GM21526 (cell line): ENCODE measurements around the gene SP140.
A peak's percentile ranks its signal among the peaks of the same experiment; 100 is the strongest.

Experiments
- ATAC-seq: cut with Tn5 transposase; IDR thresholded peaks from one replicate; pipeline ENCODE4 v1.9.1; 2021; ENCODE audit warnings: moderate library complexity; ENCODE audit not compliant: unreplicated experiment, low FRiP score

The SP140 gene

GRCh38 chr2:230225486-230225885 lies at the start of gene SP140:
Gene SP140, plus strand, starts transcription at chr2:230225736. Its CDS starts 109 bp downstream, at chr2:230225845.
- ATAC-seq, result peak; percentile 65

DNA sequence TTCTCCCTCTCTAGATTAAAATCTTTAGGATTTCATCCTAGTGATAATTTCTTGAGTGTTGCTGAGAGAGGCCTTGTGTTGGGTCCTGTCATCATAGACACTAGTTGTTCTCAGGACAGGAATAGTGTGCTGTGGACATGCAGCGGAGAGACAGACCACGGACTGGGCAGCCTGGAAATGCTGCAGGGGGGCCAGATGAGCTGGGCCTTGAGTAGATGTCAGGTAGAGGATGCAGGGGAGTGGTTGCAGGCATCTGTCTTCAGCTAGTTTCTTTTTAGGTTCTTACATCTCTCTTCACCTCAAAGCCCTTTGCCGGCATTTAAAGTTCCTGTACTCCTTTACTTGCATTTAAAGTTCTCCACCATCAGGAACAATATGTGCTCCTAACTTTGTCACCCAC lies 48.5 kb upstream of the SP140 start:
- no peak for ATAC-seq

- no peak for ATAC-seq
Observed at GRCh38 chr2:230178546-230179485, 46.7 kb upstream of the SP140 start.

GRCh38 chr2:230179907-230180306 lies 45.6 kb upstream of the SP140 start:
- no peak for ATAC-seq

DNA sequence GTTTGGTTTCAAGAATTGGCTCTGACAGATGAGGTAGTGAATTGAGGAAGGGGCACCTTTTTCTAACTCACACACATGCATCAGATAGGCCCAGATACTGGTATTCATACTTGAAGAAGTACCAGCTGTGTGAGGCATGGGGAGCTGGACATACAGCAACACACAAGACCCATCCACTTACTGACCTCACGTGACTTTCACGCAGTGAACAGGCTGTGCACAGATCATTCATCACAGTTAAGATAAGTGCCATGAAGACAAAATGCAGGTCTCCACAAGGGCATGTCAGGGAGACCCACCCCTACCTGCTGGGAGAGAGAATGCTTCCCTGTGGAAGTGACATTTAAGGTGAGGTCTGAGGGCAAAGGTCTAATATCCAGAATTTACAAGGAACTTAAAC lies 44.3 kb upstream of the SP140 start:
- no peak for ATAC-seq

DNA sequence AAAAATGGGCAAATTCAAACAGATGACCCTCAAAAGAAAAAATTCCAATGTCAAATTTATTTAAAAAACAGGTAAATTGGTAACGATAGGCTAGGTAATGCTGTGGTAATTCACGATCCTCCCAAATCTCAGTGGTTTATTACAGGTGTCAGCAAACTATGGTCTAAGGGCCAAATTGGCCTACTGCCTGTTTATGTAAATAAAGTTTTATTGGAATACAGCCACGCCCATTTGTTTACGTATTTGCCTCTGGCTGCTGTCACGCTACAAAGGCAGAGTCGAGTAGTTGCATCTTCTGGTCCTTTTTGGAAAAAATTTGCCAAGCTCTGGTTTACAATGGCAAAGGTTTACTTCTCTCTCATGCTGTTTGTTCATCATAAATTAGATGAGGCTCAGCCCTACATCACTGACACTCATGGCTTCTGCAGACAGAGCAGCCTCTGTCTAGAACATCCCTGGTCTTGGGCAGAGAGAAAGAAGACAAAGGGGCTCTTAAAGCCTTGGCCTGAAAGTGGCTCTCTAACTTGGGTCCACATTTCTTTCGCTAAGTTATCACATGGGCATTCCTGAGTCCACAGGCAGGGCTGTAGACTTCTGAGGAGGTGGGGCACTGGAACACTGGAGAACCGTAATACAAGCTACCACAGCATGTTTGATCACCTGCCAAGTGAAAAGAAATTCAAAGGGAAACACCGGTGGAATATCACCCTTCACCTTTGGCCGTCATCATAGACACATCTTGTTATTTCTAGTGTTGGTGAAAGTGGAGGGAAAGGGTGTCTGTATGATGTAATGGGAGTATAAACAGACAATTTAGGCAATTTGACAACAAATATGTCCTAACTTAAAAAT lies 40.6 kb upstream of the SP140 start:
- no peak for ATAC-seq

DNA sequence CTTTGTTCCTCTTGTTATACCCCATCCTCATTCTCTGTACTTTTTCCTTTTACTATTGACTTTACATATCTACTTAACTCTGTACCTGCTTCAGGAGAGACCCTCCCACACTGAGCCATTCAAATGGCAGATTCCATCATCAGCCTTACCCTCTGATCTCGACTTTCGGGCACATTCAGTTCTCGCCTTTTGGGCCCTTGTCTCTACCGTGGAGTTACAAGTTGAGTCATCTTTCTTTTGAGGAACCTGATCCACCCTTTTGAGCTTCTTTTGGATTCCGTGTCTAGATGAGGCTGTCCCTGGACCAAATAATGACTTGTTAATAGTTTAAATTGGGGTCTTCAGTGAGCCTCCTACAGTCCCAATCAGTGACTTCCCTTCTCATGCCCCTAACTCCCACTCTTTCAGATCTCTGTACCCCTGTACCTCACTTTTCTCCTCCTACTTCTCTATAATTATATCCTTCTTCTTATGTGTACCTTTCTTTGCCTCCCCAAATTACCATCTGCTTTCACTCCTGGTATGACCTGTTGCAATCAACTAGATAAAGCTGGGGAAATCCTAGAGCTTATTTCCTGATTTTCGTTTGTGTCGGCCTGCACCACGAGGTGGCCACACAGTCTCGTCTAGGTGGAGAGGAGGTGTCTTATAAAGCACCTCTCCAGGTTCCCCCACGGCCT lies 23.0 kb upstream of the SP140 start:
- peak; percentile 38 for ATAC-seq

- ATAC-seq, result peak; percentile 59
Observed at GRCh38 chr2:230203110-230203676, 22.3 kb upstream of the SP140 start.

GRCh38 chr2:230205034-230205433 lies 20.5 kb upstream of the SP140 start:
- ATAC-seq, result peak; percentile 43

DNA sequence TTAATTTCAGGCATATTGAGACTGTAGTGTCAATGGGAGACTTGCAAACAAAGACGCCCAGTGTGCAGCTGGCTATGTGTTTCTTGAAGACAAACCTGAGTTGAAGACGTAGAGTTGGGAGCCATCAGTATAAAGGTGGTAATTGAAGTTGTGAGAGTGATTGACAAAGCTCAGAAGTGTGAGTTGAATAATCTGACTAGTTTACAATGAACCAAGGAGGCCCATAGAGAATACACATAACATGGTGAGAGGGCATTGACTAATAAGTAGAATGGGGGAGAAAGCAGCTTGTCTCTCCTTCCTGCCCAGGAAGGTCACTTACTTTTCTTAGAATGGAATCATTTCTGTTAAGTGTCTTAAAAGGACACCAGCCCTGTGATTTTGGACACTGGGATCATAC lies 19.8 kb upstream of the SP140 start:
- no peak for ATAC-seq

DNA sequence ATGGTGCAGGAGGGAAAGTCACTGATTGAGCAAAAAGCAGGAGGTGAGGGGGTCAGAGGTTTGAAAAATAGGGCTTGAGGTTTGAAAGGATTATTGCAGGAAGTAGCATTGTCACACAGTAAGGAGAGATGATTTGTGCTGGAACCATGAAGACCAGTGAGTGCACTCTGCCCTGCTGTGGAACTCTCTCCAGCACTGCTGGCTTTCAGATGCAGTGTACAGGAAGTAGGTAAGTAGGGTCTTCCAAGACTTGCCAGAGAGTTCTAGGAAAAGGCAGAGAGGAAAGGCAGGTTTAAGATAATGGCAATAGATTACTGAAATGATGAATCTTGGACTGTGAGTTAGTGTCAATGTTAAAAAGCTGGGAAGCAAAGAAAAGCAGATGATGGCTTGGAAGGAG lies 17.0 kb upstream of the SP140 start:
- no peak for ATAC-seq

- ATAC-seq, result peak; percentile 45
Observed at GRCh38 chr2:230209422-230210051, 16.0 kb upstream of the SP140 start.

DNA sequence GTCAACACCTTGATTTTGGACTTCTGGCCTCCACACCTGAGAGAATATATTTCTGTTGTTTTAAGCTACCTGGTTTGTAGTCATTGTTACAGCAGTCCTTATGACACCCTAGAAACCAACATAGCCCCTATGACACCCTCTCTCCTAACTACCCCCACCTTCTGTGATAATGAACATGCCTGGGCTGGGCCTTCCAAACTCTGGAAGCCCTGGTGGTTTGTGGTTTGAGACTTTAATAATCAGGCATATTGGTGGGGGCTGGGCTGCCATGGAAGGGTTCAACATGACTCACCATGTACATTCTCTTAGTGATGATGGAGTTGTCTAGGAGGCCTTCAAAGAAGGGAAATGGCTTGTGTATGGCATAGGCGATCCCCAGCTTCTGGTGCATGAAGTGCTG lies 9.0 kb upstream of the SP140 start:
- ATAC-seq, result no peak

GRCh38 chr2:230217424-230217823 lies 8.1 kb upstream of the SP140 start:
- no peak for ATAC-seq

DNA sequence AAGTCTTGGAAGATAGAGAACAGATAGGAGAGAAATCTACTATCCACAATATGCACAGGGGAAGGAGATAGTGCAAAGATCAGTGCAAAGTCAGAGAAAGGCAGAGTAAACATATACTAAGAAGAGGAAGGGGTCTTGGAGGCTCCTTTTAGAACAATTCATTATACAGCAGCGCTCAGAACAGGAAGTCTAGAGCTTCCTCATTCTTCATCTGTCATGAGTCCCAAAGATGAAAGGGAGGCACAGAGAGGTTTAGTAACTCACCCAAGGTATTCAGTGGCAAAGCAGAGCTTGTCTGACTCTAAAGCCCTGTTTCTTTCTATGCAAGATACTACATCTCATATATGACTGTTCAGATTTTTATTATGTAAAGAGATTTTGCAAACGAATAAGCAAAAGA lies 7.1 kb upstream of the SP140 start:
- ATAC-seq, result no peak

DNA sequence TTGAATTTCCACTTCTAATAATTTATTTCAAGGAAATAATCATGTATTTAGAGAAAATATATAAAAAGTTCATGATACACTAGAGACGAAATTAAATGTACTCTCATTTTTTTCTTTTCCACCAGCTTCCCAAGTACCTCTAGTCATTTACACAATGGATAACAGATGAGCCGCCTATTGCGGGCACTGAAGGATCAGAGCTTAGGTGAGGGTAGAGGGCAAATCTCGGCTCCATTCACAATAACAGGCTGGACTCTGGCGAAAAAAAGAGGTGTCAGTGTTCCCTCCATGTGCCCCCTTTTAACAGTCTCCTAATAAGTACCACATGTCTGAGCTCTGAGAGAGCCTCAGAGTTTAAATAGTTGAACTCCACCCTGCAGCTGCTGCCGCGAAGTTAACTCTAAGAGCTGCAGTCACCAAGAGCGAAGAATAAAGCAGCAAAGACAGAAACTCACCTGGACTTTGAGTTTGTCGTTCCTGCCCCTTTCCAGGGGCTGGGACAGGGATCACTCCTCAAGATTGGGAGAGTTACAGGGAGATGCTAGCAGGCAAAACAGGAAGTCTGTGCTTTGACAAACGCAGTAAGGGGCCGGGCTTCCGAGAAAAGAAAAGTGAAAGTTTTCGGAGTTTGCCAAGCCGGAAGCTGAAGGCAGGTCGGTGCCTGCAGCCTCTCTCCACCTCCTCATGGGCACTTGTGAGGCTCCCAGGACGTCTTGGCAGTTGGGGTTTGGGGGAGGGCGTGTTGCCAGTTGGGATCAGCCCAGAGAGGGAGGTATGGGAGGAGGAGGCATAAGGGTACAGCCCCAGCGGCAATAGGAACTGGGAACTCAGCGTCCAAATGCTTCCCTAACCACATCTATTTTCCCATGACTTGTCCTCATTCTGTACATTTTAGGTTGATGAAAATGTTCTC lies 5.9 kb upstream of the SP140 start, which contains the start of gene SP110:
Gene SP110 (minus strand): TSS at position 566 of the 913 bp plus-strand sequence. CDS start 3,057 bp downstream, outside the sequence.
- peak; percentile 77 for ATAC-seq

DNA sequence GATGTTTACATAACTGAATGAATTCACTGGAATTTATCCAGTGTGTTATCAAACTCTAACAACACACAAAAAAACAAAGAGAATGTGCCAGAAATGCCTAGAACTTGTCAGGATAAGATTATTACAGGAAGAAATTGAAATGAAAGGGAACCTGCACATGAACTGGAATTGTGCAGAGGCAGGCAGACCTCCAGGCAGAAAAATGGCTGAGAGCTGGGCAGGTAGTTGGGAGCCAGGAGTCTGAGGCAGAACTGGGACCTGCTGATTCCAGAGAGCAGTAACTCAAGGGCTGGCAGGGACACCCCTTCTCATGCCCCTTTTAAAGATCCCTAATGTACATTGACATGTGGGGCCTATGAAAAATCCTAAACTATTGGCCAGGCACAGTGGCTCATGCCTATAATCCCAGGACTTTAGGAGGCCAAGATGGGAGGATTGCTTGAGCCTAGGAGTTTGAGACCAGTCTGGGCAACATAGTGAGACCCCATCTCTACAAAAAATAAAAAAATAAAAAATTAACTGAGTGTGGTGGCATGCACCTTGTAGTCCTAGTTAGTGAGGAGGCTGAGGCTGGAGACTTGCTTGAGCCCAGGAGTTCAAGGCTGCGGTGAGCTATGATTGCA lies 5.1 kb upstream of the SP140 start:
- no peak for ATAC-seq

GRCh38 chr2:230221493-230221892 lies 4.0 kb upstream of the SP140 start:
- ATAC-seq, result no peak
